HCT116 (cell line): ENCODE results near the gene APP.

ENCODE experiments used
- CTCF ChIP-seq, 3 experiments: fragments of 200-600 bp in 1 of 3; sonication (generic) in 1 of 3; IDR thresholded peaks in 2 of 3; conservative IDR thresholded peaks in 1 of 3; 2 replicates each; pipeline ENCODE4 v1.5.1; 2012 to 2017; ENCODE audit warnings: low read depth in 2 of 3, low read length in 2 of 3, antibody characterized with exemption in 1 of 3, borderline replicate concordance in 1 of 3, control low read depth in 1 of 3, mild to moderate bottlenecking in 1 of 3, mixed read lengths in 1 of 3, mixed run types in 1 of 3, moderate library complexity in 1 of 3; ENCODE audit not compliant: insufficient read depth in 1 of 3
- TCF7L2 ChIP-seq: IDR thresholded peaks from 2 replicates; pipeline ENCODE4 v1.7.0; 2011; ENCODE audit warnings: borderline replicate concordance, inconsistent platforms; ENCODE audit not compliant: insufficient read depth, insufficient read length; ENCODE audit errors: extremely low read depth

- TF ChIP-seq CTCF (IDR thresholded peaks at IDR 0.05 in 2 of 3, conservative IDR thresholded peaks at IDR 0.05 in 1 of 3; ENCODE audit: borderline replicate concordance in 1 of 3, insufficient read depth in 1 of 3, low read depth in 2 of 3, low read length in 2 of 3) (no peak), TCF7L2 (no peak)
These were observed 128.2 kb downstream of the APP start for GRCh38 chr21:26042181-26042876.
